Measurements from ENCODE around the gene MCL1.
A peak's percentile ranks its signal among the peaks of the same experiment; 100 is the strongest.

The MCL1 gene

GRCh38 chr1:150560011-150560438 is 19.4 kb downstream of the MCL1 start (continued):
- no peak for TF ChIP-seq BCL11A (tag by site-specific recombination; IDR thresholded peaks at IDR 0.05; ENCODE audit: low read depth)
- peak; percentile 81 for TF ChIP-seq ZNF2 (tag by site-specific recombination; IDR thresholded peaks at IDR 0.05)
- no peak for TF ChIP-seq PRDM4 (tag by site-specific recombination; IDR thresholded peaks at IDR 0.05)
- TF ChIP-seq ZNF518A (tag by site-specific recombination; conservative IDR thresholded peaks at IDR 0.05; ENCODE audit: low read depth), result no peak
- TF ChIP-seq PRDM6 (tag by site-specific recombination; IDR thresholded peaks at IDR 0.05), result no peak
- no peak for TF ChIP-seq ZNF18 (tag by site-specific recombination; IDR thresholded peaks at IDR 0.05)
- TF ChIP-seq ZSCAN16 (tag by site-specific recombination; IDR thresholded peaks at IDR 0.05), result no peak
- 0 out of 2 replicates have a peak, but pooled peaks have one; percentile 32 for TF ChIP-seq HIC1 (tag by site-specific recombination; IDR thresholded peaks at IDR 0.05)
- no peak for TF ChIP-seq ZNF544 (tag by site-specific recombination; IDR thresholded peaks at IDR 0.05)
- no peak for TF ChIP-seq ZNF169 (tag by site-specific recombination; IDR thresholded peaks at IDR 0.05)
- peak; percentile 90 for TF ChIP-seq CTCF (tag by site-specific recombination; IDR thresholded peaks at IDR 0.05)
- peak; percentile 34; the same call in 1 of the 2 replicates for TF ChIP-seq ZNF654 (tag by site-specific recombination; IDR thresholded peaks at IDR 0.05; ENCODE audit: low read depth)
- no peak for TF ChIP-seq ZNF837 (tag by site-specific recombination; IDR thresholded peaks at IDR 0.05)
- no peak for TF ChIP-seq ZNF132 (tag by site-specific recombination; IDR thresholded peaks at IDR 0.05; ENCODE audit: borderline replicate concordance)
- no peak for TF ChIP-seq HOXC10 (CRISPR knock-in tag; IDR thresholded peaks at IDR 0.05)
- no peak for TF ChIP-seq PRDM2 (tag by site-specific recombination; IDR thresholded peaks at IDR 0.05; ENCODE audit: borderline replicate concordance)
- no peak for TF ChIP-seq ZNF391 (tag by site-specific recombination; IDR thresholded peaks at IDR 0.05; ENCODE audit: borderline replicate concordance, low read depth)

Measured in HEK293 (cell line).